GM19455 (cell line): ENCODE measurements around the gene NKX3-2.

Experiments
- ATAC-seq: cut with Tn5 transposase; IDR thresholded peaks from one replicate; pipeline ENCODE4 v1.9.1; 2021; ENCODE audit not compliant: unreplicated experiment

NKX3-2 gene

DNA sequence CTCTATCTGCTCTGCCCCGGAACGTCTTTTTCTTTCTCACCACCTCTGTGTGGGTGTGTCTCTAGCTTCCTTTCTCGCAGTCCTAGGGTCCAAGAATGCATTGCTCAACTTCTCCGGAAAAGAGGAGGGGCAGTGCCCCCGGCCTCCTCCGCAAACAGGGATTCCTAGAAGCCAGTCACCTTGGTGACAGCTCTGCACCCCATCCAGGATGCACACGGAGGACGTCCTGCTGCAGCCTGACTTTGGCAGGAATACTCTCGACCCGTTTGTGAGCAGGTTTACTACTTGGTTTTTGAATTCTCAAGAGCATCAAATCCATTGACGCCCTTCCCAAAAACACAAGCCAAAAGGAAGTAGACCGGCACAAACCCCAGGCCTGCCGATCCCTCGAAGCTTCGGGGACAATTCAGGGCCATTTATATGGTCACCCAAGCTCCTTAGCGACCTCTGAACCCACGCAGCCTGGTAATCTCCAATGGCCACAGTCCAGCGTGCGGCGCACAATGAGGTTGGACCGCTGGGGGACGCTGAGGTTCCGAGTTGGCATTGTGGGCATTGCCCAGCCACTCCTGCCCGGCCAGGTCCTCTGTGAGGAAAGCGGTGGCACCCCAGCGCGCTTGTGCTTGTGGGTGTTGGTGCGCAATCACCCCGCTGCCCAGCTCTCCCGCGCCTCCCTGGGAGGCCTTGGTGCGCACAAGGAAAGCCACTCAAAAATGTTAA, 9.8 kb downstream of the NKX3-2 start:
- ATAC-seq, result no peak

DNA sequence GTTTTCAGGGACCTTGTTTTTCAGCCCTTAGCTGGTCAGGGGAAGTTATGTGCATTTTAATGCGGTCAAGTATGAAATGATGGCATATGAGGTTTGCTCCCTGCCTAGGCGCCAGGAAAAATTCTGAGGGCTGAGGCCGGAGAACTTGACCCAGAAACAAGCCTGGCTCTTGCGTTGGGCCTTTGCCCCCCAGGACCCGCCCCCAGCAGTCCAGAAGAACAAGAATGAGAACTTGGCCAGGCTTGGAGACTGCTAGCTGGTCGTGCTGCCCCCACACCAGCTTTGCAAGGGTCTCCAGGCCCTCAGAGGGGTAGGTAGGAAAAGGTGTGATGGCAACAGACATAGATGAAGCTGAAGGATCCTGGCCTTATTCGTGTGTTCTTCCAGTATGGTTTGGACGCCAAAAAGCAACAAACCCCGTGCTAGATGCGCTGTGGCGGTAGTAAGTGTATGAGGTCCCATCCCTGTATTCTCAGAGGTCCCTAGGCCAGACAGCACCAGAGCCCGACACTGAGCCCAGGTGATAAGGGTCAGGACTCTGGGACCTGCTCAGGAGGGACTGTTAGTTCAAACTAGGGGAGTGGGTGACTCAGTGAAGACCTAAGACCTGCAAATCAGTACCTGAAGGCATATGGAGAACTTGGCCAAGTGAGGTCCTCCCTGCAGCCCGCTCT, 10.5 kb downstream of the NKX3-2 start:
- no peak for ATAC-seq

GRCh38 chr4:13531625-13531998, 12.7 kb downstream of the NKX3-2 start:
- no peak for ATAC-seq

DNA sequence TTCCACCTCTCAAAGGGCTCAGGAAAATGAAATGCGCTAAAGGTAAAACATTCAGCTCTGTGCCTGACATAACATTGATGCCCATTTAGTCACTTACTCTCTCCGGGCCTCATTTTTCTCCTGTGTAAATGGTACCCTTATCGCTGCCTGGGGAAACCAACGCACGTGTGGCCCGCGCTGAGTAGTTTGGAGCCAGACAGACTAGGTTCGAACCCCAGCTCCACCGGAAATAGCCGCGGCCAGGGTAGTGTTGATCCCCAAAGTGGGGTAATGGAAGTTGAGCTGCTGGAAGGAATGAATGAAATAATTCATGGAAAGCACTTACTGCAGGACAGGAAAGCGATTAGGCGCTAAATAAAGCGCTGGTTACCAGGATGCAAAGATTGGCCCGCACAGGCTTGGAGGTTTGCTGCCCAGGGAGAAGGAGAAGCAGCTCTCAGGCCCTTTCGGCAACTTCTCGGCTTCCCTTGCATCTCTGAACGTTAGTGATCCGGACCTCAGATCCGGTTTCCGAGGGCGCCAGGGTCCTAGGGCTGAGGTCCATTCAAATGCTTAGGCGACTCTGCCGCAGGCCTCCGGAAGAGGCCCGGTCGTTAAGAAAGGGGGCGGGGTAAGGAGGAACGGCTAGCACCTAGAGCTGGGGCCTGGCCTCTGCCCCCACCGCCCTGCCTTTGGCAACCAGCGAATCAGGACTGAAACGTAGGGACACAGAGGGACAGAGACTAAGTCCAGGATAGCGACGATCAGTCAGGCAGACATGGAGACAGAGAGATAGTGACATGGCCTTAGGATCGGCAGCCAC, 13.3 kb downstream of the NKX3-2 start:
- ATAC-seq, result no peak

- no peak for ATAC-seq
Observed at GRCh38 chr4:13529128-13529919, 15.0 kb downstream of the NKX3-2 start.

- ATAC-seq, result no peak
Observed at GRCh38 chr4:13528821-13529127, 15.5 kb downstream of the NKX3-2 start.

GRCh38 chr4:13527981-13528820, 16.1 kb downstream of the NKX3-2 start:
- ATAC-seq, result peak; percentile 74

DNA sequence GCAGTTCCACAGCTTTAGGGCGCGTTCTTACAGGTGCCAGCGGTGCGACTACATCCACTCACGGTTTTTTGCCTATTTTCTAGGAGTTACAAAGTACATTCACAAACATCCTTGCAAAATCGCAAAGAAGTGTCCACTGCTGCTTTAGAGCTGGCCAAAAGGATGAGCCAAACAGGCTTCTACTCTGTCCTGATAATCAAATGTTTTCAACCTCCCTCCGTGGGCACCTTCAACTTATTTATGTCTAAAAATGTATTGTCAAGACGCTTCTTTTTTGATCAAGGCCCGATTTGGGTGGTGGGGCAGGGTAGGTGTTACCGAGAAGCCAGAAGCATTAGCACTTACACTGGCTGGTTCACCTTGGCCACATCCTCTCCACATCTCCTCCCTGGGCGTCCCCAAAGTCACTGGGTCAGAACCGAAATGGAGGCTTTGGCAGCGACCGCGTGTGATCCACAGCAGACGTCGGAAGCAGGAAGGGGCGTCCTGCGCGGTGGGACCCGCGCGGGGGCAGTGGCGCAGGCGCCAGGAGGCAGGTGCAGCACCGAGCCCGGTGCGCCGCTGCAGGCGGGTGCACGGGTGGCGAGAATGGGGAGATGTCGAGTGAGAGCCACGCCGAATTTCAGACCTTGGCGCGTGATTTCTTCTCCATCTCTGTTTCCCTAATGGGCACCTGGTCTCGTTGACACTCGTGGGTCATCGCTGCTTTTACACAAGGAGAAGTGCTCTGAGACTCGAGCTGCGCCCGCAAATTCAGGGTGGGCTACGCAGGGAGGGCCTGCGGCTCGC, 16.9 kb downstream of the NKX3-2 start:
- ATAC-seq, result no peak

- no peak for ATAC-seq
Observed at GRCh38 chr4:13526658-13527057, 17.6 kb downstream of the NKX3-2 start.

GRCh38 chr4:13525606-13526281, 18.6 kb downstream of the NKX3-2 start:
- no peak for ATAC-seq

DNA sequence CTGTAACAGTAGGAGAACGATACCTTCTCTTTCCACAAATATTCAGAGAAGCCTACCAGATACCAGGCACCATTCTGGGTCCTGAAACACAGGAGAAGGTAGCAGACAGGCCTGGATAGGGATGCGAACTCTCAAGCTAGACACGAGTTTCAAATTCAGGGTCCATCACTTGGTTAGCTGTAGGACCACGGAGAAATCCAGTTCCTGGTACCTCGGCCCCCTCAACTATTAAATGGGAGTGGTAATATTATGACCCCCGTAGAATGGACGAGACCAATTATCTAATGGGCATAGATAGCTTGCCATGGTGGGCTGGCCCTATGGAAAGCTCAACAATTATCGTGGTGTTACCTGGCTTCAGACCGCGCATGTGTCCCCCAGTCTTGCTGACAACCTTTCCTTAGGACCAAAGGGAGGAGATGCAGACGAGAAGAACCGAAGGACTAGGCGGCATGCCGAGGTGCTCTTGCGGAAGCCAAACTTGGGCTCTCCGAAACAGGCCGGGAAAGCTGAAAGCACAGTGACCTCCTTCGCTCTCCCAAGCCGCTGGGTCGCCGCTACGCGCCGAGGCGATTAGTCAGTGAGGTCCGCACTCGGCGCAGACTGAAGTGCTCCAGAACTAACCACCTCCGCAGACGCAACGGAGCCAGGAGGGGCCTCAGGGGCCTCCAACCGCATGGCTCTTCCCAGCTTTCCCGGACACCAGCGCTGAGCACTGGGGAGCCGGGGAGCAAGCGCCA, 19.6 kb downstream of the NKX3-2 start:
- ATAC-seq, result no peak

- ATAC-seq, result no peak
Observed at GRCh38 chr4:13523591-13524503, 20.5 kb downstream of the NKX3-2 start.

DNA sequence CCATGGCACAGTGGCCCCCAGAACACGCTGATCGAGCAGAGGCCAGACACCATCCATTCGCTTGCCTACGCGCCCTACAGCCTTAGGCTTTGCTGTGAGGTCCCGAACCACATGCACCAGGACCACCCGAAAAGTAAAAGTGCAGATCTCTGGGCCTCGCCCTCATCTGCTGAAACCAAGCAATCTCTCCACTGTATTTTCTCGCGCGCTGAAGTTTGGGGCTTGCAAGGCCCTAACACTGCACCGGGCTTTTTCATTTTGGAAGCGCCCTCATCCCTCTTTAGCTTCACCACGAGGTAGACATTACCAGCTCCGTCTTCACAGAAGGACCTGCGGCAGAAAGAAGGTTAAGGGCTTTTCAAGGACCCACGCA, 21.2 kb downstream of the NKX3-2 start:
- no peak for ATAC-seq

GRCh38 chr4:13522282-13523104, 21.8 kb downstream of the NKX3-2 start:
- ATAC-seq, result no peak

GRCh38 chr4:13521047-13521446, 23.3 kb downstream of the NKX3-2 start:
- no peak for ATAC-seq

DNA sequence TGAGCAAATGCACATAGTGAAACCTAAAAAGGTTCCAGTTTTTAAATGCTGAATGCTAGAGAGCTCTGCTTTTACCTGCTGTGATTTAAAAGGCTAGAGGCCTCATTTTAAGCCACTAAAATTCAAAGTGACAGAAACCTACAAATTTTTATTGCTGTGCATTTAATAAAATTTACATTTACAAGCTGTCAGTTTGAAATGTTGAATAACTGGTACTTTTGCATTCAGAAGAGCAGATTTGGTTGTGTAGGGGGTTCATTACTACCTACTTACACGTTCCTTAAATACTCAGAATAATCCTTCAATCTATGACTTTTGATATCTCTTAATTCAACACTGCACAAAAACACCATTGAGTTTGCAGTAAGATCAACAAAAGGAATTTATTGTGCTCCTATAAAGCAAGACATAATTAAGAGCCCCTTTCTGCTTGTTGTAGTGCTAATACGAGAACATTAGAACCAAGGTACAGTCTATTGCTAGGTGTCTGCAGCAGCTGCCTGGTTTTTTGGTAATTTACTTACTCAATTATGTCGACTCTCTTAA, 27.9 kb downstream of the NKX3-2 start:
- ATAC-seq, result no peak
